K562 (cell line): ENCODE measurements around the gene MPPED1. TPM values are rescaled to one million over a fixed set of nuclear protein-coding genes. Genes with fewer than 3 reads are reported as not detected.

Experiments used
- ATF1 ChIP-seq, 2 experiments: fragments of 450-650 bp in 1 of 2; IDR thresholded peaks; 2 replicates each; pipeline ENCODE4 v1.6.1; 2016; ENCODE audit warnings: missing compliant biosample characterization in 1 of 2, missing genetic modification characterization in 1 of 2
- CTCF ChIP-seq, 3 experiments: IDR thresholded peaks in 2 of 3; conservative IDR thresholded peaks in 1 of 3; 2 replicates each; pipeline ENCODE4 v1.5.1; 2011 to 2012; ENCODE audit warnings: low read length in 3 of 3, mild to moderate bottlenecking in 3 of 3, control low read depth in 2 of 3, improper control_type of control experiment in 1 of 3, inconsistent platforms in 1 of 3, low read depth in 1 of 3, mixed read lengths in 1 of 3, moderate library complexity in 1 of 3; ENCODE audit not compliant: insufficient read depth in 2 of 3
- ELF2 ChIP-seq: fragments of 250-450 bp; sonication (Bioruptor Pico); IDR thresholded peaks from 2 replicates; pipeline ENCODE4 v1.5.0; 2021; ENCODE audit warnings: mild to moderate bottlenecking
- IFI16 ChIP-seq: fragments of 250-450 bp; sonication (Bioruptor Pico); IDR thresholded peaks from 2 replicates; pipeline ENCODE4 v2.1.2; 2022; ENCODE audit warnings: mild to moderate bottlenecking, inconsistent platforms
- NRF1 ChIP-seq, 2 experiments: fragments of 450-650 bp; IDR thresholded peaks in 1 of 2; conservative IDR thresholded peaks in 1 of 2; 2 replicates each; pipeline ENCODE4 v1.6.1; 2014; ENCODE audit warnings: mild to moderate bottlenecking in 2 of 2
- RAD21 ChIP-seq, 2 experiments: fragments of 250-450 bp in 1 of 2; fragments of 450-650 bp in 1 of 2; sonication (Bioruptor Pico) in 1 of 2; formaldehyde crosslinking in 1 of 2; IDR thresholded peaks in 1 of 2; conservative IDR thresholded peaks in 1 of 2; 2 replicates each; pipeline versions ENCODE4 v1.4.0 to v1.8.0; 2020 to 2022; ENCODE audit warnings: mild to moderate bottlenecking in 2 of 2, moderate library complexity in 1 of 2
- polyA plus RNA-seq, 8 experiments: library from polyadenylated mRNA; depleted of rRNA in 4 of 8; stranded (reverse) in 5 of 8; unstranded in 3 of 8; fragments of >200 nt; fragmentation: Nextera tagmentation in 2 of 8; fragmentation: Illumina TruSeq in 1 of 8; extraction: Ambion mirVana in 2 of 8; extraction: Trizol in 1 of 8; gene quantifications; 2 replicates each; pipeline versions ENCODE4 v1.2.1 to v1.2.3, GENCODE V29; 2011 to 2014; ENCODE audit warnings: inconsistent platforms in 1 of 8, missing spikeins in 1 of 8
- total RNA-seq, 7 experiments: library from RNA; depleted of rRNA in 6 of 7; stranded (reverse); fragments of >200 nt in 6 of 7; fragmentation: Illumina TruSeq in 2 of 7; extraction: Trizol in 2 of 7; gene quantifications; 2 replicates each; pipeline versions ENCODE4 v1.2.1 to v1.2.3, GENCODE V29; 2011 to 2021; ENCODE audit warnings: low replicate concordance in 1 of 7
- TF ChIP-seq, protein P1 (sequence below): fragments of 450-650 bp; IDR thresholded peaks from 2 replicates; pipeline ENCODE4 v1.6.1; 2017; ENCODE audit warnings: mild to moderate bottlenecking, moderate library complexity
- TF ChIP-seq, protein P2 (sequence below): sonication (generic); formaldehyde crosslinking; IDR thresholded peaks from 2 replicates; pipeline ENCODE4 v1.5.0; 2020; ENCODE audit warnings: missing genetic modification reagents

The MPPED1 gene
- total and polyA plus RNA-seq, 9 of the 15 experiments (the other 6 are each of a cell fraction or from before 2014, with no cell fraction given): not detected

DNA sequence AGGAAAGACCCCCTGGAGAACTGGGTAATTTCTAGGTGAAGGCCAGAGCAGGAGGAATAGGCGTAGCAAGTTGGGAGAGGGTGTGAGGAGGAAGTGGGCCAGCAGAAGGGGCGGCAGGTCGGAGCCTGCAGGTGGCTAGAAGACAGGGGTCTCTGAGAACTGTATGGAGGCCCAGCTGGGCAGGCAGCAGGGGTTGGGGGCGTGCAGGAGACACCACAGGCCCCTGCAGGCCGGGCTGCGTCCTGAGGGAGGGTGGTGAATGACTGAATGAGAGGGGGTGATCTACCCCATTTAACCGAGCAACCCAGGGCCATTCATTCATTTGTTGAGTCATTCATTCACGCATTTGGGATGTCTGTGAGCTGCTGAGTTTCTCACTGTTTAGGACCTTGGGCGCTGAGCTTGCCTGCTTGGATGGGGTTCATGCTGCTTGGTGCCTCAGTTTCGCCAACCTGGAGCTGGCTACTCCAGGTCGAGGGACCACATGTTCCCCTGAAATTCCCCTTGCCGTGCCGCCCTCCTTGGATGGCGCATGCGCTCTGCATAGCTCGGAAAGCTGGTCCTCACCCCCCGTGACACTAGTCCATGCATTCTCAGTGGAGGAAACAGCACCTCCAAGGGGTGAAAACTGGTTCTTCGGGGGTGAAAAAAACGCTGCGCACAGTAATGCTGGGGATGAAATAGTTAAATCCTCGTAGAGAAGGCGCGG, 15.6 kb downstream of the MPPED1 start (continued):
- TF ChIP-seq CTCF (IDR thresholded peaks at IDR 0.05 in 2 of 3, conservative IDR thresholded peaks at IDR 0.05 in 1 of 3; ENCODE audit: insufficient read depth in 2 of 3, low read depth in 1 of 3, low read length in 3 of 3) (peak in 2 of 3 experiments; percentile 4 to 17; a peak in 1 of 6 replicates), ELF2 (CRISPR knock-in tag) (no peak), RAD21 (CRISPR knock-in tag; conservative IDR thresholded peaks at IDR 0.05 in 1 of 2, IDR thresholded peaks at IDR 0.05 in 1 of 2) (no peak), IFI16 (no peak), ATF1 (CRISPR knock-in tag; IDR thresholded peaks at IDR 0.05) (no peak), ATF1 (tag; IDR thresholded peaks at IDR 0.05) (no peak), NRF1 (conservative IDR thresholded peaks at IDR 0.05 in 1 of 2, IDR thresholded peaks at IDR 0.05 in 1 of 2) (peak; percentile 76 to 82)
- TF ChIP-seq, protein P1, sequence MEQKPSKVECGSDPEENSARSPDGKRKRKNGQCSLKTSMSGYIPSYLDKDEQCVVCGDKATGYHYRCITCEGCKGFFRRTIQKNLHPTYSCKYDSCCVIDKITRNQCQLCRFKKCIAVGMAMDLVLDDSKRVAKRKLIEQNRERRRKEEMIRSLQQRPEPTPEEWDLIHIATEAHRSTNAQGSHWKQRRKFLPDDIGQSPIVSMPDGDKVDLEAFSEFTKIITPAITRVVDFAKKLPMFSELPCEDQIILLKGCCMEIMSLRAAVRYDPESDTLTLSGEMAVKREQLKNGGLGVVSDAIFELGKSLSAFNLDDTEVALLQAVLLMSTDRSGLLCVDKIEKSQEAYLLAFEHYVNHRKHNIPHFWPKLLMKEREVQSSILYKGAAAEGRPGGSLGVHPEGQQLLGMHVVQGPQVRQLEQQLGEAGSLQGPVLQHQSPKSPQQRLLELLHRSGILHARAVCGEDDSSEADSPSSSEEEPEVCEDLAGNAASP: no peak
- TF ChIP-seq, protein P2, sequence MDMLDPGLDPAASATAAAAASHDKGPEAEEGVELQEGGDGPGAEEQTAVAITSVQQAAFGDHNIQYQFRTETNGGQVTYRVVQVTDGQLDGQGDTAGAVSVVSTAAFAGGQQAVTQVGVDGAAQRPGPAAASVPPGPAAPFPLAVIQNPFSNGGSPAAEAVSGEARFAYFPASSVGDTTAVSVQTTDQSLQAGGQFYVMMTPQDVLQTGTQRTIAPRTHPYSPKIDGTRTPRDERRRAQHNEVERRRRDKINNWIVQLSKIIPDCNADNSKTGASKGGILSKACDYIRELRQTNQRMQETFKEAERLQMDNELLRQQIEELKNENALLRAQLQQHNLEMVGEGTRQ (CRISPR knock-in tag): no peak
